Measurements from ENCODE around the gene CCL27.

Gene CCL27

DNA sequence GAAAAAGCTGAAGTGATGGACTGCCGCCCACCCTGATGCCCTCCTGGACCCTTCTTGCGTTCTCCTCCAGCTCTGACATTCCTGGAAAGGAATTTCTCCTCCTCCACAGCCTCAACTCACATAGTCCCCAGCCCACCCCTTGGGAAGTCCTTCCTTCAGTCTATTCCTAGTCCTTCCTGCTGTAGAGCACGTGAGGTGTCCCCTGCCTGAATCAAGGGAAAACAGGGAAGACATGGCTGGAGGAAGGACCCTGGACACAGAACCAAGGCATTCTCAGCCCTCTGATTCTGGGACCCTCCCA lies 37.3 kb downstream of the CCL27 start:
- no peak for DNase-seq

- DNase-seq = peak; percentile 62
Observed at GRCh38 chr9:34624475-34625185, 37.8 kb downstream of the CCL27 start.

DNA sequence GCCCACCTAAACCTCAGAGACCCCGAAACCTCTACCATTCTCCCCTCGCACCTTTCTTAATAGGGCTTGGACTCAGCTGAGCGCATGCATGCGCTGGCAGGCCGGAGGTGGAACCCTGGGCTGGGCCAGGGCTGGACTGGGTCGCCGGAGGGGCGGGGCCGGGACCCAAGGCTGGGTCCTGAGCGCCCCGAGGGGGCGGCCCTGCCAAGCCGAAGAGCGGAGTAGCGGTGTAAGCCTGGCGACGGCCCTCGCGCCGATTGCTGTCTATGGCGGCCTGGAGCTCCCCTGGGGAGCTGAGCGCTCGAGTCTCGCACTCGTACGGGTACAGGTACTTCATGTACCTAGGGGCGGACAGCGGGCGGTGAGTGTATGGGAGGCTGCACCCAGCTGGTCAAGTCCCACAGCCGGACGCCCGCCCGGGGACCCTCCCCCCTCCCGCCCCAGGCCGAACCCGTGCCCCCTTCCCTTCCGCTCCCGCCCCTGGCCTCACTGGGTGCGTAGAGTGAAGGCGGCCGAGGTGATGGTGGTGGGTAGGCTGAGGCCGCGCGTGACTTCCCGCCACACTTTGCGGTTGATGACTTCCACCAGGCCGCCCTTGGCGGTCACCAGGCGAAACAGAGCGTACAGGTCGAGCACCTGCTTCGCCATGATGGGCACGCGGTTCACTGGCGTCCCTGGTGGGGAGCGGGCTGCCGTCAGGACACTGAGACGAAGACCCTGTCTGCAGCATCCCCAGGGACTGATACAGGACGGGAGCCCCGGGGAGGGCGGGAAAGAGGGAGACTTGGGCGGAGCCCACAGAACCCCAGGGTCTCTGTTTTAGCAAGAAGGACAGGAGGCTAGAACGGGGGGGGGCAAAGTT lies 38.9 kb downstream of the CCL27 start:
- DNase-seq = peak; percentile 39

DNA sequence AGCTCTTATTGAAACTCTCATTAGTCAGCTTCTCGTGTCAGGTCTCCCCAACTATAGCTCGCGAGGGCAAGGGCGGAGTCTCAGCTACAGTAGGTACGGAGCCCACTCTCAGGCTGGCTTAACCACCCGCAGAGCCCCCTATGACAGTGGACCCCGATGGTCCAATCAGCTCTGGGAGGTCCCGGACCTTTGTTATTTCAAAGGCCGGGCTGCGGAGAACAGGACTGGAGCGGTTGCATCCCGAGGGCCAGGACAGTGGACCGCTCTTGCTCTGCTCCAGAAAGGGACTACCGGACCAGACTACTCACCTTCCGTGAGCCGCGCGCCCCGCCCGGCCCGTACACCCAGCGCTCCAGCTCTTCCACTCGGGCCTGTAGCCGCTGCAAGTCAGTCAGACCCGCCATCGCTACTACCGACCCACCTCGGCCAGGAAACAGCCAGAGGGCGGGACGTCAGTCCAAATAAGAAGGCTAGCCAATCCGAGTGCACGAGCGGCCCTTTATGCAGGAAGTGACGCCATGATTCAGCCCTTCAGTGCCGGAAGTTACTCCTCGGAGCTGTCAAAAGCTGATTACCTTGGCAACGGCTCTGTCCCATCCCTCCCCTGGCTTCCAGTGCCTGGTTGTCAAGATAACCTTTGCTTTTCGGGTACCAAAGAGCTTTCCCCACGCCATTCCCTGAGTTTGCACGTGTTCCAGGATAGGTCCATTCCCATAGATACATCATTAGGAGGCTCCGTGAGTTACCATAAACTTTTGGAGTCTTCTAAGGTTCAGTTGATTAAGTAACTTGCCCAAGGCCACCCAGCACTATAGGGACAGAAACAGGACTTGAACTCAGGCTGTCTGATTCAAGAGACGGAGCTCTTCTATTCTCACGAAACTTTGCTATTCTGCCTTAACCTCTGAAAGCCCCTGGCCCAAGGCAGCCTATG lies 42.1 kb downstream of the CCL27 start, which contains the start of gene DCTN3:
Gene DCTN3, minus strand, starts transcription at position 435 of the 934 bp plus-strand sequence. Its CDS starts 31 bp downstream, at position 404.
- DNase-seq = peak; percentile 76

DNA sequence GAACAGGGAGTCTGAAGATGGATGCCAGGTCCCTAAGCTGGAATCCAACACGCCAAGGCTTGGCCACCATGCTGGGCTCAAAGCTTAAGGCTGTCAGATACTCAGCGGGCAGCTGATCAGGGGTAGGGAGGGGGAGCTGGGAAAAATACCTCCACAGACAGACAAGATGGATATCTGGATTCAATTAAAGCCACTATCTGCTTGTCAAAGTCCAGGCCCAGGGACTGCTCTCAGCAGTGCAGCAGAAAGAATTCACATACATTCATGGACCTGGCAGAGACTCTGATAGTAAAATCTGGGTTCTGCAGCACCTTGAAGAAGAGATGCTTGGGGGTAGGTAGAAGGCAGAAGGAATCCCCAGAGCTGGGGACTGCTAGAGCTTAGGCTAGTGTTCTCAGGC lies 47.3 kb downstream of the CCL27 start:
- no peak for DNase-seq

DNA sequence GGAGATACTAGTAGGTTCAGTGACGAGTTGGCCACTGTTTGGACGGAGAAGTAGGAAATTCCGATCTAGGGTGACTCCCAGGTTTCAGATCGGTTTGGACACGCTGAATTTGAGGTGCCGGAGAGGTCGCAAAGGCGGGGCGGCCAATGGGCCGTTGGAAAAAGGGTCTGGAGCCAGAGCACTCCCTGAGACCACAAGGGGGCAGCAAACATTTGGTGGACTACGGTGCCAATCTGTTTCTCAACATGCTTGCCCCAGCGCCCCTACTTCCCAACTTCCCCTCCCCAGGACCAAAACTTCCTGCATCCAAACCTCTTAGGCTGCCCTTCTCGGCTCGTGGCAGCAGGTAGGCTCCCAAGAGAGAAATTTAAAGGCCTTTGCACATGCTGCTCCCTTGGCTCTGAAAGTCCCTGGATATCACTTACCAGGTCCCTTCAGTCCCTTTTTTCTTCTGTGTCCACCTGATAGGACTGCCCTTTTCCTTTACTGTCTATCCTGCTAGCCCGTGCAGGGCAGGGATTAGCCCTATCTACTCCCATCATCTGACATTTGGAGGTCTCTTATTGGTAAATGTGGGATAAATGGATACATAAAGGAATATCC lies 49.6 kb downstream of the CCL27 start:
- peak; percentile 74 for DNase-seq

Data from right kidney (tissue), 1 donor.